Upper lobe of left lung (tissue), 4 donors: ENCODE results near the gene MYMK.

Experiments used
- CTCF ChIP-seq, 6 experiments: fragments of 450-650 bp in 4 of 6; fragments of 200-600 bp in 2 of 6; sonication (generic) in 2 of 6; IDR thresholded peaks; one replicate each; pipeline ENCODE4 v1.5.1; 2016 to 2019; ENCODE audit warnings: antibody characterized with exemption in 6 of 6
- EP300 ChIP-seq, 4 donors: sonication (generic); formaldehyde crosslinking; IDR thresholded peaks; one replicate each; pipeline ENCODE4 v1.5.1; 2017; ENCODE audit warnings: antibody characterized with exemption in 4 of 4, control low read depth in 2 of 4
- POLR2A ChIP-seq, 4 donors: fragments of 450-650 bp; IDR thresholded peaks; one replicate each; pipeline ENCODE4 v1.5.1; 2016 to 2017; ENCODE audit warnings: antibody characterized with exemption in 4 of 4, mild to moderate bottlenecking in 2 of 4

DNA sequence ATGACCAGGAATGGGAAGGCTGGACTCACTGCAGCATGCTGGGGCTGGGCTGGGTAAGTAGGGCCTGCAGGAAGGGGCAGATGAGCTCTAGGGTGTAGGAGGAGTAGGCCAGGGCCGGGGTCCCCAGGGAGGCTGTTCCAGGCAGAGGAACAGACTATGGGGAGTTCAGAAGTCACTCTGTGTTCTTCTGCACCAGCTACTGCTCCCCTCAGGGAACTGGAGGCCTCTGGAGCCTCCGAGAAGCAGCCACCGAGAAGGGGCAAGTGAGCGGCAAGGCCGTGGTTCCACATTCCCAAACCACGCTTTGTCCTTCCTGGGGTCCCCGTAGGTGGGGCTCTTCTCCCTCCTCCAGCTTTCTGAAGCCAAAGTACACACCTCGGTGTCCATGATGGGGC, 37.4 kb downstream of the MYMK start:
- TF ChIP-seq CTCF (IDR thresholded peaks at IDR 0.05) (no peak), POLR2A (IDR thresholded peaks at IDR 0.05) (no peak), EP300 (IDR thresholded peaks at IDR 0.05) (no peak)
